CD4-positive, alpha-beta T cell treated with Interleukin-6 for 4 hours (primary cell): ENCODE measurements around the gene AFAP1.

Experiments used
- DNase-seq: peaks from one replicate; pipeline ENCODE4 v3.0.0-alpha.2; 2020; ENCODE audit warnings: mixed read lengths

The AFAP1 gene

GRCh38 chr4:7863911-7864681, 75.6 kb downstream of the AFAP1 start:
- DNase-seq: no peak

GRCh38 chr4:7862561-7863192, 77.0 kb downstream of the AFAP1 start:
- no peak for DNase-seq

DNA sequence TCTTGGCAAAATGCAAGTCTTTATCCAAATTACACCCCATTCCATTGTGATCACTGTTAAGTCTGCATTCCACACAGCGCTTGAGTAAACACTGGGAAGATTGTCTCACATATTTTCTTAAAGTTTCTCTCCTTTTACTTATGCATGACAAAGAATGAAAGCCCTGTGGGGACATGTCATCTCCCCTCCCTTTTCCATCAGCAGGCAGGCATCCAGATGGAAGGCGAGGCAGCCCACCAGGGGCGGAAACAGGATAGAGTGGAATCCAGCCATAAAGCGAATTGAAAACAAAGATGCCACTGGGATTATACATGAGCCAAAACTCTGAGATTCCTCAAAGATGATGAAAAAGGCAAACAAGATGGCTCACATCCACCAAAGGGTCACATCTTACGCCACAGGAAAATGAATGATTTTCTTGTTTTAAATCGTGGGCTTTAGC, 78.2 kb downstream of the AFAP1 start:
- DNase-seq: no peak

GRCh38 chr4:7860600-7861163, 79.0 kb downstream of the AFAP1 start:
- DNase-seq: no peak

GRCh38 chr4:7859326-7859725, 80.3 kb downstream of the AFAP1 start:
- no peak for DNase-seq

DNA sequence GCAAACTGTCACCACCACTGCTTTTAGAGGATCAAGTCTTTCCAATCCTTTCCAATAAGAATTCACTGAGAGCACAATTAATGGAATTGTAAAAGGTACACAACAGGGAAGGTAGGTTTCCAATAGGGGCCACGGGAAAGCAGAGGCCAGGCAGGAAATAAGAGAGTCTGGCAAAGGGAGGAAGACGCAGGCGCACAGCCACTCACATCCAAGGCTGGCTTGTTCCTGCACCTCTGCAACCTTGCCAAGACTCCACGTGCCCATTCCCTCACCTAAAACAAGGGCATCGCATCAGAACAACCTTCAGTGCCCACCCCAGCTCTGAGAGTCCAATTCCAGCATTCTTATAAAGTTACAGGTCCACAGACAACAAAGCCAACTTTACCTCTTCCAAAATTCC, 81.2 kb downstream of the AFAP1 start:
- no peak for DNase-seq

- DNase-seq: no peak
These were observed 81.7 kb downstream of the AFAP1 start for GRCh38 chr4:7857993-7858392.

- DNase-seq: no peak
These were observed 82.4 kb downstream of the AFAP1 start for GRCh38 chr4:7857238-7857701.

DNA sequence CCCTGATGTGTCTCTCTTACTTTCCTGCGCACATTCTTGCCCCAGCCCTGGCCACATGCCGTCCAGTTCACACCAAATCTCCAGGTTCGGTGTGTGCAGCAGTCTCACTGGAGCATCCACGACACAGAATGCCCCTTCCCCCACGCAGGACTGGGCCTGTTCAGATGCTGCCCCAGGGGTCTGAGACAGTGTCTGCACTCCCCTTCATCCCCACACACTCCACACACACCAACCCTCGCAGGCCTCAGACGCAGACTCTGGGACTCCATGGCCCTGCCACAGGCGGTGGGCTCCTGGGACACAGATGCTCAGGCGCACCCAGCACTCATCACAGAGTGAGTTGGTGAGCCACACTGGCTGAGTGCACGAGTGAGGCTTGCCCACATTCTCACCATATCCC, 83.9 kb downstream of the AFAP1 start:
- DNase-seq: no peak

- DNase-seq: peak; percentile 74
These were observed 84.8 kb downstream of the AFAP1 start for GRCh38 chr4:7854697-7855370.

DNA sequence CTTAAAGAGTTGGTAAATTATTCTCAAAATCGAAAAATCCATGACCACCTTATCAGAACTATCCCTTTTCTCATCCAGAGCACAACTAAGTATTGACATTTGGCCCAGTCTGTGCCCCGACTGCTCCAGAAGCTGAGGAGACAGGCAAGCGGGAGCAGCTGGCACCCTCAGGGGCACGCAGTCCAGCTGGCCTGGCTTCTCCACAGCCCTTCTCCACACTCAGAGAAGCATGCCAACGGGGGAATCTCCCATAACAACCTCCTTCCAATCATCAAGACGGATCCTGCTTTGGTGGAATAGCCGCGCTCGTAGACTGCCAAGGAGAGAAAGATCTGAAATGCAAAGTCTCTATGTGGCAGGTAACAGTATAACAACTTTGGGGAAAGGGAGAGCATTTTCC, 85.4 kb downstream of the AFAP1 start:
- no peak for DNase-seq

GRCh38 chr4:7853271-7853670, 86.4 kb downstream of the AFAP1 start:
- DNase-seq: no peak

DNA sequence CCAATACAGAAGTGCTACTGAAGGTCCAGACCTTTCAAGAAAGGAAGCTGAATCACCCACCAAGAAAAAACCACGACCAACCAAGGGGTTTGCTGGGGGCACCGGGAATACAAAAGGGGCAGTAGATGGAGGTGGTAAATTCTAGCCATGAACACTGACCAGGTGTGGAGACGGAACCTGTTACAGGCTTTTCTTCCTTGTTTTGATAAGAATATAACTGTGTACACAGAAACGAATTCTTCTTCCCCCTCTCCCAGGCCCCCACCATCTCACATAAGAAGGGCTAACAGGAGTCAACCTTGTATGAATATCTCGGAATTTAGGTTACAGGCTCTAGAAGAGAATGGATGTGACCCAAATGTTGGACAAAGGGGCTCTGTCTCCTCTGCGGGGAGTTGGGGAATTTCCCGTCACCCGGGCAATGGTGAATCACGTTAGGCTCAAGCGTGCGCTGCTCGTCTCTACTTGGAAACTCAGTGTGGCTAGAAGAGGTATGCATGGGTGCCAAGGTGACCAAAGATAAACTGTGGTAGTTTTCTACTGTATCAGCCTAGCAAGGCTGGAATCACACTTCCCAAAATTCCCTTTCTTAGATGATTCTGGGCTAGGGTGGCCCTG, 87.0 kb downstream of the AFAP1 start:
- no peak for DNase-seq

DNA sequence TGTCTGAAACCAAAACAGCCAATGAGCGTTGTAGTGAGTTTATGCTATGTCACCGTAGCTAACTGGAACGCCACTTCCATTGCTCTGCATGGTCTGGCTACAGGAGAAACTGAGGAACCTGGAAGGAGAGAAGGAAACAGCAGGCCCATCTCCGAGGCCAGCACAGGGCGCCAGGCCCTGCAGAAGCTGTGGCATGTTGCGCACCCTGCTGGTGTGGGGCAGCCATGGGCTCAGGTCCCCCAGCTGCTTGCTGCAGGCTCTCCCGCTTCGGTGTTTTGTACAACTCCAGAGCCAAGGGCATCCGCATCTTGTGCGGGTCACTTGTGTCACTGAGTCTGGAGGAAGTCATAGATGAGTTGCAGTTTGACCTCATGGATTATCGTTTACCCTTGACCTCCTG, 89.2 kb downstream of the AFAP1 start:
- no peak for DNase-seq

DNA sequence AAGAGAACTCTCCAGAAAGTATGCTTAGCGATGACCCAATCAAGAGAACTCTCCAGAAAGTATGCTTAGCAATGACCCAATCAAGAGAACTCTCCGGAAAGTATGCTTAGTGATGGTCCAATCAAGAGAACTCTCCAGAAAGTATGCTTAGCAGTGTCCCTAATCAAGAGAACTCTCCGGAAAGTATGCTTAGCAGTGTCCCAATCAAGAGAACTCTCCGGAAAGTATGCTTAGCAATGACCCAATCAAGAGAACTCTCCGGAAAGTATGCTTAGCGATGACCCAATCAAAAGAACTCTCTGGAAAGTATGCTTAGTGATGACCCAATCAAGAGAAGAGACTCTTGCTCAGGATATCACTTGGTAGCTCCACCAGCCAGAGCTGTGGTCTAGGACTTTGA, 92.5 kb downstream of the AFAP1 start:
- no peak for DNase-seq

DNA sequence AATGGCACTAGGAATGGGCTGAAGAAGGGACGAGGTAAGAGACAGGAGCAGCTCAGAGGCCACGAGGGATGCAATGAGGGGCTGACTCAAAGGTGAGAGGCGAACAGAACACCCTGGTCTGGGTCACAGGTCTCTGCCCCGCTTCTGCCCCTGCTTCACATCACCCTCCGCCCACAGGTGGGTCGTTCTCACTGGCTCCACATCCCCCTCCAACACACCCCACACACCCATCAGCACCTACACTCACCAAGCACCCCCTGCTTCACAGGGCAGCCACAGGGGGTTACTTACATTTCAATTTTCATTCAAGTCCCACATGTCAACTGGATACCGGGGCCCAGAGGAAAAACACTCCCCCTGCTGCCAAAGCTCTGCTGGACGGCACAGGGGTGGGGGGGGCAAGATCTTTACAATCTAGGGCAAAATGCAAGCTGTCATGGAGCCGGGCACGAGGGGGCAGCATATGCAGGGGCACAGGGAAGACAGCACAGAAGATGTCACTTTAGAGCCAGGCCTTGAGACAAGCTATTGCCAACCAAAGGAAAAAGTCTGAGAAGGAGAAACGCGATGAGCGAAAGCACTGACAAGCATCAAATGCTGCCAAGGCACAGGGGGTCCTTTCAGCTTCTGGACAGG, 94.0 kb downstream of the AFAP1 start:
- peak; percentile 44 for DNase-seq

- DNase-seq: no peak
These were observed 95.1 kb downstream of the AFAP1 start for GRCh38 chr4:7844594-7844991.

GRCh38 chr4:7843831-7844593, 95.6 kb downstream of the AFAP1 start:
- peak; percentile 83 for DNase-seq

DNA sequence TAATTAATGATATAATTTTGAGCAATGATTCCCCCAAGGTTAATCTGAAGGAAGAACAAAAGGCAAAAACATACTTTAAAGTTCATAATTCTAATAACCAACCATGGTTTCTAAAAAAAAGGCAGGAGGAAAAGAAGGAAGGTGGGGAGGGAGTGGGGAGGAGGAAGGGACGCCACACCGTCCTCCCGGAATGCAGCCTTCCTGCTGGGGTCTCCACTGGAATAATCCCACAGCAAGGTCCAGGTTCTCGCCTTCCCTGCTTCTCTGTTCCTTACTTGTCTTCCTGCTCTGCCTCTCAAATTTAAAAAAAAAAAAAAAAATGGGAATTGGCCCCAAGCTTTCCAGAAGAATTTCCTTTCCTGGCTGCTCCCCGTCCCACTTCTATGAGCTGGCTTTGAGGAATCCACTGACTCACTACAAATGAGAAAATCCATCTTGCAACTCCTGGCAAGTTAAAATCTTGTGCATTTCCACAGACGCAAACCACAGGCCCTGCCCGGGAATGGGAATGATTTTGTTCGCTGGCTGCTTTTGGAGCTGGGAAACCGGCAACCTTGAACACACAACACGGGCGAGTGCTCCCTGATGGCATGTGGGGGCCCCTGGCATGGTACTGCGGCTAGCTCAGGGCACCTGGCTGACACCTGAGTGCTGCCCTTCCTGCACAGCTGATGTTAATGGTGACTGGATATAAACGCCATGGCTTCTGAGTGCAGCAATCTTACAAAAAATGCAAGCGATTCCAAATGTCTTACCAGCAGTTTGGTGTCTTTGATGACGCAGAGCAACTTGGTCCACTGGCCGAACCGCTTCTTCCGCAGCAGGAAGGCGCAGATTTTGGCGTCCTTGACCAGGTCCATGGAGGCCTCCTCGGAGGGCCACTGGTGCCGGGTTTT, 97.0 kb downstream of the AFAP1 start:
- DNase-seq: no peak

- DNase-seq: no peak
These were observed 97.8 kb downstream of the AFAP1 start for GRCh38 chr4:7841894-7842293.

GRCh38 chr4:7841071-7841470, 98.6 kb downstream of the AFAP1 start:
- no peak for DNase-seq
